PC-3 (cell line): Measurements from ENCODE around the gene KLRC3.
"Not testable (repeated sequence)": the region's sequence is repeated elsewhere in the genome, so short reads cannot be mapped to it uniquely, and the experiment has no call there.

Source experiments
- CTCF ChIP-seq: fragments of 300-600 bp; sonication (generic); conservative IDR thresholded peaks from 2 replicates; pipeline ENCODE4 v1.5.1; 2017; ENCODE audit warnings: antibody characterized with exemption, low read depth, mild to moderate bottlenecking, low read length
- EZH2 ChIP-seq: fragments of 300-600 bp; sonication (generic); IDR thresholded peaks from one replicate; pipeline ENCODE4 v1.6.1; 2017; ENCODE audit warnings: antibody characterized with exemption, mild to moderate bottlenecking, low read length; ENCODE audit not compliant: unreplicated experiment
- EZH2phosphoT487 ChIP-seq: fragments of 300-600 bp; sonication (generic); IDR thresholded peaks from 2 replicates; pipeline ENCODE4 v1.6.1; 2018; ENCODE audit warnings: mild to moderate bottlenecking, antibody characterized with exemption, low read length, borderline replicate concordance

DNA sequence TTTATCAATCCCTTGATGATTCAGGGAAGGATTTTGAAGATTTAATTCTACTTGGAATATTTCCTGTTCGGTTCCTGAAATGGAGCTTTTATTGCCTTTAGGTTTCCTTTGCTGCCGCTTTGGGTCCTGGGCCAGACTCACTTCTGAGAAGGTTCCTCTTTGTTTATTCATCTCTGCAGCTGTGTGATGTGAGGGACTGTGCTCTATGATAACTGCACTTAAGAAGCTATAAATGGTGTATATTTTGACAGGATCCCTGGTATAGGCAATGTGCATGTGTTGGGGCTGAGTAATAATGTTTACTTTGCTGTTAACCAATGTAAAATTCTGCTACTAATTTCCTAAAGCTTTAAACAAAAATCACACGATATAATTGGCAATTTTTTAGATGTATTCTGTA is 15.4 kb upstream of the KLRC3 start, which contains the start of gene KLRC2:
- not testable (repeated sequence) for TF ChIP-seq CTCF, EZH2, EZH2phosphoT487
